IMR-90 (cell line): ENCODE data around the gene PIK3IP1. TPM values are rescaled to one million over a fixed set of nuclear protein-coding genes. Genes with fewer than 3 reads are reported as not detected.

Experiments used
- ATAC-seq: fragments of 200-7000 bp; cut with Tn5 transposase; 2 replicates; pipeline ENCODE4 v1.9.1; 2020; ENCODE audit warnings: low read depth, mild to moderate bottlenecking, moderate library complexity
- BruUV-seq: library from RNA; stranded (reverse); fragments of 400-500 nt; replicated peaks from 2 replicates; lab custom pipeline; 2021; lab: Mats Ljungman, UMichigan
- CTCF ChIA-PET: fragments of 300-600 bp; formaldehyde crosslinking; extraction: SDS; loops from one replicate; lab custom pipeline; 2021; ENCODE audit warnings: antibody characterized with exemption; lab: Yijun Ruan, JAX
- POLR2A ChIA-PET: fragments of 300-600 bp; sonication (Branson Sonifier 250); formaldehyde crosslinking; loops from one replicate; lab custom pipeline; 2022; ENCODE audit warnings: antibody characterized with exemption; ENCODE audit not compliant: unreplicated experiment; lab: Charles Lee
- DNase-seq: peaks from one replicate; pipeline ENCODE4 v3.0.0; 2013
- H2AFZ ChIP-seq: replicated peaks from 2 replicates; pipeline ENCODE3; 2013; ENCODE audit warnings: low read length, mild to moderate bottlenecking; ENCODE audit not compliant: poor library complexity
- H2AK5ac ChIP-seq: 2 replicates; pipeline ENCODE4 v1.6.1; 2013; ENCODE audit warnings: low read depth, low read length, inconsistent platforms
- H2AK9ac ChIP-seq: replicated peaks from 2 replicates; pipeline ENCODE3; 2013; ENCODE audit warnings: mild to moderate bottlenecking, low read depth, low read length, moderate library complexity; ENCODE audit not compliant: poor library complexity
- H2BK120ac ChIP-seq: 2 replicates; pipeline ENCODE4 v1.6.1; 2013; ENCODE audit warnings: low read depth, low read length, inconsistent platforms
- H2BK15ac ChIP-seq: 3 replicates; pipeline ENCODE4 v1.6.1; 2013; ENCODE audit warnings: low read depth, low read length, inconsistent platforms
- H2BK20ac ChIP-seq: 2 replicates; pipeline ENCODE4 v1.6.1; 2013; ENCODE audit warnings: low read depth, mild to moderate bottlenecking, inconsistent platforms, low read length, moderate library complexity
- H2BK5ac ChIP-seq: 2 replicates; pipeline ENCODE4 v1.6.1; 2013; ENCODE audit warnings: mild to moderate bottlenecking, low read depth, low read length, inconsistent platforms; ENCODE audit not compliant: poor library complexity, severe bottlenecking
- H3K14ac ChIP-seq: replicated peaks from 2 replicates; pipeline ENCODE4 v1.6.1; 2013; ENCODE audit warnings: low read depth, low read length, inconsistent platforms
- H3K18ac ChIP-seq: 2 replicates; pipeline ENCODE4 v1.6.1; 2013; ENCODE audit warnings: low read depth, low read length, control low read depth
- H3K23ac ChIP-seq: 2 replicates; pipeline ENCODE4 v1.6.1; 2013; ENCODE audit warnings: low read depth, low read length, inconsistent platforms
- H3K27ac ChIP-seq: 2 replicates; pipeline ENCODE4 v1.5.1; 2013; ENCODE audit warnings: mild to moderate bottlenecking, control low read depth, low read length; ENCODE audit not compliant: insufficient read depth
- H3K27me3 ChIP-seq: 2 replicates; pipeline ENCODE4 v1.6.1; 2013; ENCODE audit warnings: low read length; ENCODE audit not compliant: control insufficient read depth, insufficient read depth
- H3K36me3 ChIP-seq: 2 replicates; pipeline ENCODE4 v1.6.1; 2013; ENCODE audit warnings: low read length, mixed read lengths; ENCODE audit not compliant: control insufficient read depth, insufficient read depth
- H3K4ac ChIP-seq: 2 replicates; pipeline ENCODE4 v1.6.1; 2013; ENCODE audit warnings: low read depth, low read length, inconsistent platforms
- H3K4me1 ChIP-seq: 2 replicates; pipeline ENCODE4 v1.6.1; 2013; ENCODE audit warnings: low read length, mixed read lengths; ENCODE audit not compliant: control insufficient read depth, insufficient read depth
- H3K4me2 ChIP-seq: 2 replicates; pipeline ENCODE4 v1.6.1; 2013; ENCODE audit warnings: low read depth, mild to moderate bottlenecking, control low read depth, low read length, moderate library complexity
- H3K4me3 ChIP-seq: 2 replicates; pipeline ENCODE4 v1.5.1; 2013; ENCODE audit warnings: low read depth, mild to moderate bottlenecking, control low read depth, low read length, moderate library complexity; ENCODE audit not compliant: insufficient read depth
- H3K56ac ChIP-seq: 2 replicates; pipeline ENCODE4 v1.6.1; 2013; ENCODE audit warnings: low read length, inconsistent platforms; ENCODE audit not compliant: insufficient read depth; ENCODE audit errors: extremely low read depth
- H3K79me1 ChIP-seq, 2 experiments: 2 replicates each; pipeline ENCODE4 v1.6.1; 2013; ENCODE audit warnings: low read length in 2 of 2, inconsistent platforms in 1 of 2, low read depth in 1 of 2
- H3K9ac ChIP-seq: 2 replicates; pipeline ENCODE4 v1.6.1; 2013; ENCODE audit warnings: low read depth, low read length, control low read depth
- H3K9me1 ChIP-seq: 2 replicates; pipeline ENCODE4 v1.6.1; 2013; ENCODE audit warnings: low read length, inconsistent platforms; ENCODE audit not compliant: insufficient read depth
- H3K9me3 ChIP-seq: 2 replicates; pipeline ENCODE4 v1.6.1; 2013; ENCODE audit warnings: low read length; ENCODE audit not compliant: control insufficient read depth, insufficient read depth
- H4K20me1 ChIP-seq: 2 replicates; pipeline ENCODE4 v1.6.1; 2013; ENCODE audit warnings: low read length, inconsistent platforms; ENCODE audit not compliant: insufficient read depth
- H4K5ac ChIP-seq: 2 replicates; pipeline ENCODE4 v1.6.1; 2013; ENCODE audit warnings: mild to moderate bottlenecking, low read depth, low read length, control low read depth
- H4K8ac ChIP-seq, 2 experiments: 2 replicates each; pipeline ENCODE4 v1.6.1; 2013; ENCODE audit warnings: low read depth in 2 of 2, low read length in 2 of 2, control low read depth in 1 of 2, inconsistent platforms in 1 of 2
- H4K91ac ChIP-seq: 2 replicates; pipeline ENCODE4 v1.6.1; 2013; ENCODE audit warnings: low read depth, low read length, inconsistent platforms; ENCODE audit not compliant: insufficient read depth
- CEBPB ChIP-seq: IDR thresholded peaks from 2 replicates; pipeline ENCODE4 v1.6.1; 2012; ENCODE audit warnings: low read depth, low read length, improper control_type of control experiment
- CHD1 ChIP-seq: IDR thresholded peaks from 2 replicates; pipeline ENCODE4 v1.6.1; 2012; ENCODE audit warnings: low read depth, low read length, improper control_type of control experiment
- MAFK ChIP-seq: IDR thresholded peaks from 2 replicates; pipeline ENCODE4 v1.6.1; 2012; ENCODE audit warnings: low read depth, low read length, improper control_type of control experiment
- MAZ ChIP-seq: IDR thresholded peaks from 2 replicates; pipeline ENCODE4 v1.6.1; 2012; ENCODE audit warnings: low read depth, mild to moderate bottlenecking, low read length, improper control_type of control experiment, moderate library complexity, borderline replicate concordance
- RCOR1 ChIP-seq: IDR thresholded peaks from 2 replicates; pipeline ENCODE4 v1.6.1; 2012; ENCODE audit warnings: mild to moderate bottlenecking, low read length, improper control_type of control experiment; ENCODE audit not compliant: insufficient replicate concordance
- RFX5 ChIP-seq: IDR thresholded peaks from 2 replicates; pipeline ENCODE4 v1.8.0; 2012; ENCODE audit warnings: low read depth, mild to moderate bottlenecking, low read length, moderate library complexity
- WGBS, 2 experiments: methylation state at CpG; one replicate each; pipeline versions ENCODE4 v1.1.5 to v1.1.7; 2013; ENCODE audit warnings: missing lambda C conversion rate in 2 of 2; ENCODE audit not compliant: insufficient read length in 1 of 2; ENCODE audit errors: extremely low coverage in 2 of 2; 5-methylcytosine and 5-hydroxymethylcytosine counted together
- dilution Hi-C: fragments of 300-500 bp; cut with HindIII; formaldehyde crosslinking; loops from one replicate; pipeline ENCODE4 v1.14.3; 2018; ENCODE audit warnings: low sequenced_read_pairs; ENCODE audit not compliant: unreplicated experiment
- in situ Hi-C: fragments of 300-500 bp; cut with MboI; formaldehyde crosslinking; loops from 3 replicates; pipeline ENCODE4 v1.14.3; 2019; ENCODE audit warnings: low sequenced_read_pairs, inconsistent platforms, mixed read lengths
- intact Hi-C: fragments of 100-400 bp; cut with micrococcal nuclease; formaldehyde crosslinking; loops from 2 replicates; pipeline ENCODE4 v1.10.0; 2022
- polyA plus RNA-seq, 3 experiments: library from polyadenylated mRNA; depleted of rRNA; stranded (reverse); fragments of >200 nt; gene quantifications; 2 replicates each; pipeline ENCODE4 v1.2.3, GENCODE V29; 2012; ENCODE audit warnings: low replicate concordance in 1 of 3
- total RNA-seq: library from RNA; depleted of rRNA; stranded (reverse); fragments of >200 nt; gene quantifications from 2 replicates; pipeline ENCODE4 v1.2.3, GENCODE V29; 2012
- TF ChIP-seq, protein P1 (sequence below): fragments of 150-350 bp; IDR thresholded peaks from 2 replicates; pipeline ENCODE4 v1.6.1; 2016; ENCODE audit warnings: low read depth, mild to moderate bottlenecking, low read length, moderate library complexity, borderline replicate concordance
- TF ChIP-seq, protein P2 (sequence below): fragments of 150-350 bp; IDR thresholded peaks from 2 replicates; pipeline ENCODE4 v1.6.1; 2017; ENCODE audit warnings: mild to moderate bottlenecking, antibody characterized with exemption, low read length, low read depth

Gene PIK3IP1
- total and polyA plus RNA-seq, 2 of the 4 experiments (the other 2 are of a cell fraction), result 12.9 to 17.6 TPM

DNA sequence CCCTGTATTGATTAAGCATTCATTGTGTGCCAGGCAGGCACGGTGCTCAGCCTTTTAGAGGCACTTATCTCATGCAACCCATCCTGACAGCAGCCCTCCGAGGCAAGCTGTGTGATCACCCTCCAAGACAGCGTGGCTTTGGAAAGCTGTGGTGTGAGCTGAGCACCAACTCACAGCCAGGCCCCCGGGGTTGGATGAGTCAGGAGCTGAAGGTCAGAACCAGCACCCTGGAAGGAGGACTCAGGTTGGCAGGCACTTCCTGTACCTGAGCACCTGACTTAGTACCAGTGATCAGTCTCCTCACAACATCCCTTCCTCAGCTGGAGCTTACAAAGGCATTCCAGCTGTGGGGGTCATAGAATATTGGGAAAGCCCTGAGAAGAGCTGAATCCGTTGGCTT lies 44.9 kb upstream of the PIK3IP1 start:
- H3K27ac ChIP-seq, result no peak overlapping the region
- peaks cover 45% of the 10 kb centered on the region for H4K20me1 ChIP-seq
- ChIA-PET POLR2A (interaction anchor here (0.5 kb wide), 1 partner anchor 14 kb away, joined by 4 read pairs; no protein-coding TSS in a partner anchor), CTCF (interaction anchor here (0.9 kb wide), 1 partner anchor 10 kb away, joined by 3 read pairs; the partner anchor contains the start of gene PATZ1)
- TF ChIP-seq, protein P1, sequence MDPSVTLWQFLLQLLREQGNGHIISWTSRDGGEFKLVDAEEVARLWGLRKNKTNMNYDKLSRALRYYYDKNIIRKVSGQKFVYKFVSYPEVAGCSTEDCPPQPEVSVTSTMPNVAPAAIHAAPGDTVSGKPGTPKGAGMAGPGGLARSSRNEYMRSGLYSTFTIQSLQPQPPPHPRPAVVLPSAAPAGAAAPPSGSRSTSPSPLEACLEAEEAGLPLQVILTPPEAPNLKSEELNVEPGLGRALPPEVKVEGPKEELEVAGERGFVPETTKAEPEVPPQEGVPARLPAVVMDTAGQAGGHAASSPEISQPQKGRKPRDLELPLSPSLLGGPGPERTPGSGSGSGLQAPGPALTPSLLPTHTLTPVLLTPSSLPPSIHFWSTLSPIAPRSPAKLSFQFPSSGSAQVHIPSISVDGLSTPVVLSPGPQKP, result no peak
- TF ChIP-seq MAFK, result no peak
- TF ChIP-seq CHD1, result no peak
- TF ChIP-seq, protein P2, sequence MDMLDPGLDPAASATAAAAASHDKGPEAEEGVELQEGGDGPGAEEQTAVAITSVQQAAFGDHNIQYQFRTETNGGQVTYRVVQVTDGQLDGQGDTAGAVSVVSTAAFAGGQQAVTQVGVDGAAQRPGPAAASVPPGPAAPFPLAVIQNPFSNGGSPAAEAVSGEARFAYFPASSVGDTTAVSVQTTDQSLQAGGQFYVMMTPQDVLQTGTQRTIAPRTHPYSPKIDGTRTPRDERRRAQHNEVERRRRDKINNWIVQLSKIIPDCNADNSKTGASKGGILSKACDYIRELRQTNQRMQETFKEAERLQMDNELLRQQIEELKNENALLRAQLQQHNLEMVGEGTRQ, result no peak
- TF ChIP-seq CEBPB, result no peak
- no peak for TF ChIP-seq MAZ
- TF ChIP-seq RFX5, result no peak
- TF ChIP-seq RCOR1, result no peak
- H2BK120ac ChIP-seq, result no peak overlapping the region
- H4K8ac ChIP-seq, result no peak overlapping the region
- no peak overlapping the region for H3K4me2 ChIP-seq
- H3K18ac ChIP-seq, result no peak overlapping the region
- no peak overlapping the region for H4K5ac ChIP-seq
- H3K9ac ChIP-seq, result no peak overlapping the region
- 83% methylated on average over 3 of the region's 5 CpGs; no CpG with 5 or more reads in 1 of the 2 experiments for WGBS, 2 experiments
- H3K79me1 ChIP-seq, result peaks cover 18 to 82% of the 10 kb centered on the region in 2 experiments
- no peak overlapping the region for H2AK9ac ChIP-seq
- no peak overlapping the region for H3K14ac ChIP-seq
- peaks cover 9% of the 10 kb centered on the region for H3K4me1 ChIP-seq
- H4K91ac ChIP-seq, result no peak overlapping the region
- no peak overlapping the region for H3K56ac ChIP-seq
- ATAC-seq (no peak), DNase-seq (peak; percentile 28)
- H3K36me3 ChIP-seq, result peaks cover 64% of the 10 kb centered on the region
- intact Hi-C loops, result no loop called here
- no peak overlapping the region for H2BK5ac ChIP-seq
- no TSS peak for BruUV-seq
- H2AFZ ChIP-seq, result no peak overlapping the region
- dilution Hi-C loops, result no loop called here
- in situ Hi-C loops, result no loop called here
- H3K27me3 ChIP-seq, result no peaks in the 10 kb centered on the region
- H3K9me1 ChIP-seq, result peaks cover 20% of the 10 kb centered on the region
- no peak overlapping the region; the same call in 1 of the 2 replicates for H2AK5ac ChIP-seq
- H3K23ac ChIP-seq, result no peak overlapping the region
- H2BK15ac ChIP-seq, result no peak overlapping the region
- no peak overlapping the region for H2BK20ac ChIP-seq
- no peak overlapping the region for H3K4me3 ChIP-seq
- no peaks in the 10 kb centered on the region for H3K9me3 ChIP-seq
- H3K4ac ChIP-seq, result no peak overlapping the region
